Measurements from ENCODE around the gene ARHGAP10.
A peak's percentile ranks its signal among the peaks of the same experiment; 100 is the strongest.

ARHGAP10 gene

GRCh38 chr4:147828331-147828905 lies 96.5 kb downstream of the ARHGAP10 start:
- Histone ChIP-seq H3K4me3 (ENCODE audit: low read depth, low read length) (no peak overlapping the region), H3K4me1 (peaks cover 21% of the 10 kb centered on the region), H3K9me3 (no peaks in the 10 kb centered on the region), H3K27me3 (no peaks in the 10 kb centered on the region), H3K36me3 (peaks cover 5% of the 10 kb centered on the region)
- no peak for DNase-seq
- TF ChIP-seq, protein P1, sequence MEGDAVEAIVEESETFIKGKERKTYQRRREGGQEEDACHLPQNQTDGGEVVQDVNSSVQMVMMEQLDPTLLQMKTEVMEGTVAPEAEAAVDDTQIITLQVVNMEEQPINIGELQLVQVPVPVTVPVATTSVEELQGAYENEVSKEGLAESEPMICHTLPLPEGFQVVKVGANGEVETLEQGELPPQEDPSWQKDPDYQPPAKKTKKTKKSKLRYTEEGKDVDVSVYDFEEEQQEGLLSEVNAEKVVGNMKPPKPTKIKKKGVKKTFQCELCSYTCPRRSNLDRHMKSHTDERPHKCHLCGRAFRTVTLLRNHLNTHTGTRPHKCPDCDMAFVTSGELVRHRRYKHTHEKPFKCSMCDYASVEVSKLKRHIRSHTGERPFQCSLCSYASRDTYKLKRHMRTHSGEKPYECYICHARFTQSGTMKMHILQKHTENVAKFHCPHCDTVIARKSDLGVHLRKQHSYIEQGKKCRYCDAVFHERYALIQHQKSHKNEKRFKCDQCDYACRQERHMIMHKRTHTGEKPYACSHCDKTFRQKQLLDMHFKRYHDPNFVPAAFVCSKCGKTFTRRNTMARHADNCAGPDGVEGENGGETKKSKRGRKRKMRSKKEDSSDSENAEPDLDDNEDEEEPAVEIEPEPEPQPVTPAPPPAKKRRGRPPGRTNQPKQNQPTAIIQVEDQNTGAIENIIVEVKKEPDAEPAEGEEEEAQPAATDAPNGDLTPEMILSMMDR (IDR thresholded peaks at IDR 0.05; ENCODE audit: low read depth, low read length): no peak

DNA sequence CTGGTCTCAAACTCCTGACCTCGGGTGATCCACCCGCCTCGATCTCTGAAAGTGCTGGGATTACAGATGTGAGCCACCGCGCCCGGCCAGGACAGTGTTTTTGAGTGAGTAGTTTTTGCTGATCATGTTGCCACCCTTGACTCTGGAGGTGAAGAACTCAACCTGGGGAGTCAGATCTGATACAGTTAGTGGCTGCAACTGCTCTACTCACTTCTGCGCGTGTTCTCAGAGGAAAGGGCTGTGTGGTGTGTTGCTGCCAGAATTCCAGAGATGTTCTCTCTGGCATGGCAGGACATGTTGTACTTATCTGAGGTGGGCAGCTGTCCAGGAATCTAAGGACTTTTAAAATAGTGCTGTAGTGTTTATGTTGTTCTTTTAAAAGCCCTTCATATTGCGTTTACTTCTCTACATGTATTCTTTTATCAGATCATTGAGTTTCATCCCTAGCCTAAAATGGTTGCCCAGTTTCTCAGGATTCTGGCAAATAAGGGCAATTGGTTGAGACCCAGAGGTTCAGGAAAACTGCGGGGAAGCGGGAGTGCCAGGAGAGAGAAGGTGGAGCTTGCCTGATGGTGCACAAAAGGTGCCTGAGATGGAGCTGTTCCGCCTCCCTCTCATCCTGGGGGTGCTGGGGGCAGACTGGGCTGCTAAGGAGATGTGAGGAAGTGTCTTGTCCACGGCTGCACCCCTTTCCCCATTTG lies 97.7 kb downstream of the ARHGAP10 start:
- TF ChIP-seq, protein P1 (IDR thresholded peaks at IDR 0.05; ENCODE audit: low read depth, low read length): no peak
- DNase-seq: no peak
- Histone ChIP-seq H3K4me1 (peaks cover 21% of the 10 kb centered on the region), H3K36me3 (peaks cover 5% of the 10 kb centered on the region), H3K9me3 (no peaks in the 10 kb centered on the region), H3K4me3 (ENCODE audit: low read depth, low read length) (no peak overlapping the region), H3K27me3 (no peaks in the 10 kb centered on the region)

DNA sequence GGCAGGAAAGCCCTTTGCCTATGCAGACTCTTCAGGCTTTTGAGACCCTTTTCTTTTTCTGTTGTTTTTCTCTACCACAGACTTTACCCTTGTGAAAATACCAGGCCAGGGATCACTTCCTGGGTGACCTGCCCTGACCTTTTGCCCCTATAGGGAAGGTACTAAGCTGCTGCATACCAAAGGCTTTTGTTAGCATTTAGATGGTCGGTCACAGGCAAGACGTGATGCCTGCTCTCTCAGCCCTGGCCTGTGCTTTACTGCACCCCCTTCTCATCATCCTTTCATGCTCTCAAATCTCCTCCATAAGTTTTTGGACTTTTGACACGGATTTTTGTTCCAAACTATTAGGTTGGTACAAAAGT lies 98.2 kb downstream of the ARHGAP10 start:
- TF ChIP-seq, protein P1 (IDR thresholded peaks at IDR 0.05; ENCODE audit: low read depth, low read length): no peak
- Histone ChIP-seq H3K9me3 (no peaks in the 10 kb centered on the region), H3K27me3 (no peaks in the 10 kb centered on the region), H3K36me3 (no peaks in the 10 kb centered on the region; the same call in none of the 2 replicates), H3K4me1 (peaks cover 21% of the 10 kb centered on the region), H3K4me3 (ENCODE audit: low read depth, low read length) (no peak overlapping the region)
- DNase-seq: no peak

GRCh38 chr4:147830987-147831386 lies 99.1 kb downstream of the ARHGAP10 start:
- DNase-seq: no peak
- H3K9me3 ChIP-seq: no peaks in the 10 kb centered on the region
- TF ChIP-seq, protein P1 (IDR thresholded peaks at IDR 0.05; ENCODE audit: low read depth, low read length): no peak
- peaks cover 19% of the 10 kb centered on the region for H3K4me1 ChIP-seq
- no peaks in the 10 kb centered on the region for H3K27me3 ChIP-seq
- no peak overlapping the region for H3K4me3 ChIP-seq (ENCODE audit: low read depth, low read length)
- no peaks in the 10 kb centered on the region; the same call in 1 of the 2 replicates for H3K36me3 ChIP-seq

DNA sequence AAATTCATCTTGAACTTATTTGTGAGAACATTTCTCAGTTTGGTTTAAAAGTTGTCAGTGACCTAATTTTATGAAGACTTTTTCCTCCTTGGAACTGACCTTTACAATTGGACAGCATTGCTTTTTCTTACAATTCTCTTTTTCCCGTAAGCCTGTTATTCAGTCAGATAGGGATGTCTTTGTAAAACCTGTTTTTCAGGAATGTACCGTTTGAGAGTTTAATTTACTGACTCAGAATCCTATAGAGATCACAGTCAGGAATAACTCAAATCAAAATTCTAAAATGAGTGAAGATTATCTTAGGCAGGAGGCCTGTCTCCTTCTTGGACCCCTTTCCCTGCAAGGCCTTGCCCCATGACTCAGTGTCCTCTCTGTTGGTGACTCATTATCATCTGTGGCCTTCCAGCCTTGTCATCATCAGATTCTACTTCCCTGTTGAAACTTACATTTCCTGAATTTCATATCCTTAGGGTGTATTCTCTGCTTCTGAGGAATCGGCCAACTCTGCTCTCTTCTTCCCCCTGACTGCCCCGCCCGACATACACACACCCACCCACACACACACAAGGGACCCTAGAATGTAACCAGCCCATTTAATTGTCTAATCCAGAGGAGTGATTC lies 99.8 kb downstream of the ARHGAP10 start:
- H3K4me1 ChIP-seq: peaks cover 14% of the 10 kb centered on the region
- no peaks in the 10 kb centered on the region; the same call in 1 of the 2 replicates for H3K36me3 ChIP-seq
- TF ChIP-seq, protein P1 (IDR thresholded peaks at IDR 0.05; ENCODE audit: low read depth, low read length): no peak
- H3K9me3 ChIP-seq: no peaks in the 10 kb centered on the region
- H3K4me3 ChIP-seq (ENCODE audit: low read depth, low read length): no peak overlapping the region
- H3K27me3 ChIP-seq: no peaks in the 10 kb centered on the region
- peak; percentile 14 for DNase-seq

DNA sequence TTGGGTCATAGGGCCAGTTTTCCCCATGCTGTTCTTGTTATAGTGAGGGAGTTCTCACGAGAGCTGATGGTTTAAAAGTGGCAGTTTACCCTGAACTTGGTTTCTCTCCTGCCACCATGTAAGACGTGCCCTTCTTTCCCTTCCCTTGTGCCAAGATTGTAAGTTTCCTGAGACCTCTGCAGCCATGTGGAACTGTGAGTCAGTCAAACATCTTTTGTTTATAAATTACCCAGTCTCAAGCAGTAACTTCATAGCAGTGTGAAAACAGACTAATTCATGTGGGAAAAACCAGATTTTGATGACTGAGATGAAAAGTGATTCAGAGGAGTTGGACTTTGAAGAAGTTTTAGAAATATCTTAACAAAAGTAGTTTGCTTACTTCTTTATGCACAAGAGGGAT lies 101.4 kb downstream of the ARHGAP10 start:
- no peak for DNase-seq
- Histone ChIP-seq H3K27me3 (no peaks in the 10 kb centered on the region), H3K4me1 (peaks cover 14% of the 10 kb centered on the region), H3K9me3 (no peaks in the 10 kb centered on the region), H3K4me3 (ENCODE audit: low read depth, low read length) (no peak overlapping the region), H3K36me3 (no peaks in the 10 kb centered on the region; the same call in 1 of the 2 replicates)
- TF ChIP-seq, protein P1 (IDR thresholded peaks at IDR 0.05; ENCODE audit: low read depth, low read length): no peak
